Transverse colon (tissue), 4 donors: ENCODE results near the gene RIC1.

Experiments used
- EP300 ChIP-seq: sonication (generic); formaldehyde crosslinking; IDR thresholded peaks from one replicate; pipeline ENCODE4 v1.6.1; 2017; ENCODE audit warnings: antibody characterized with exemption, low read depth
- POLR2A ChIP-seq: fragments of 450-650 bp; IDR thresholded peaks from one replicate; pipeline ENCODE4 v1.6.1; 2016; ENCODE audit warnings: antibody characterized with exemption, mild to moderate bottlenecking, moderate library complexity
- POLR2AphosphoS5 ChIP-seq, 3 donors: sonication (generic); formaldehyde crosslinking; IDR thresholded peaks; one replicate each; pipeline ENCODE4 v1.6.1; 2016; ENCODE audit warnings: antibody characterized with exemption in 3 of 3
- TF ChIP-seq, protein P1 (sequence below), 5 experiments: fragments of 200-600 bp in 3 of 5; fragments of 450-650 bp in 2 of 5; sonication (generic) in 3 of 5; IDR thresholded peaks; 1 replicate in 2 of 5; 2 replicates in 3 of 5; pipeline ENCODE4 v1.5.1; 2016 to 2017; ENCODE audit warnings: antibody characterized with exemption in 5 of 5, inconsistent platforms in 3 of 5, mild to moderate bottlenecking in 2 of 5, moderate library complexity in 1 of 5

DNA sequence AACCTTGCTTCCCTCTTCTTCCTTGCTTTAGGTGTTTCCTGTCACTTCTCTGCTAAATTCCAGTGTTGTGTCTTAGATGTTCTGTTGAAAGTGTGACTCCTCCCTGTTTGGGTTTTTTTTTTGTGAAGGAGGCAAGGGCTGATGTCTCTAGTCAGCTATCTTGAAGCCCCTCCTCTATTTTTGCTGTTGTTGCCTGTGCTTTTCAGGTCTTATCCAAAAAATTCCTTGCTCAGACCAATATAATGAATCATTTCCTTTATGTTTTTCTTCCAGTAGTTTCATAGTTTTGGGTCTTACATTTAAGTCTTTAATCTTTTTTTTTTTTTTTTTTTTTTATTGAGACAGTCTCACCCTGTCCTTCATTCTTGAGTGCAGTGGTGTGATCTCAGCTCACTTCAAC, 22.3 kb downstream of the RIC1 start:
- TF ChIP-seq, protein P1, sequence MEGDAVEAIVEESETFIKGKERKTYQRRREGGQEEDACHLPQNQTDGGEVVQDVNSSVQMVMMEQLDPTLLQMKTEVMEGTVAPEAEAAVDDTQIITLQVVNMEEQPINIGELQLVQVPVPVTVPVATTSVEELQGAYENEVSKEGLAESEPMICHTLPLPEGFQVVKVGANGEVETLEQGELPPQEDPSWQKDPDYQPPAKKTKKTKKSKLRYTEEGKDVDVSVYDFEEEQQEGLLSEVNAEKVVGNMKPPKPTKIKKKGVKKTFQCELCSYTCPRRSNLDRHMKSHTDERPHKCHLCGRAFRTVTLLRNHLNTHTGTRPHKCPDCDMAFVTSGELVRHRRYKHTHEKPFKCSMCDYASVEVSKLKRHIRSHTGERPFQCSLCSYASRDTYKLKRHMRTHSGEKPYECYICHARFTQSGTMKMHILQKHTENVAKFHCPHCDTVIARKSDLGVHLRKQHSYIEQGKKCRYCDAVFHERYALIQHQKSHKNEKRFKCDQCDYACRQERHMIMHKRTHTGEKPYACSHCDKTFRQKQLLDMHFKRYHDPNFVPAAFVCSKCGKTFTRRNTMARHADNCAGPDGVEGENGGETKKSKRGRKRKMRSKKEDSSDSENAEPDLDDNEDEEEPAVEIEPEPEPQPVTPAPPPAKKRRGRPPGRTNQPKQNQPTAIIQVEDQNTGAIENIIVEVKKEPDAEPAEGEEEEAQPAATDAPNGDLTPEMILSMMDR (IDR thresholded peaks at IDR 0.05) = no peak
- TF ChIP-seq POLR2A (no peak), EP300 (no peak), POLR2AphosphoS5 (IDR thresholded peaks at IDR 0.05) (no peak)
